Activated CD4-positive, alpha-beta T cell treated with anti-CD3 and anti-CD28 coated beads for 24 hours (primary cell): ENCODE results near the gene ADGRD1.

Experiments
- DNase-seq, 2 donors: peaks; one replicate each; pipeline ENCODE4 v3.0.0-alpha.2; 2020; ENCODE audit warnings: low read depth in 2 of 2

The ADGRD1 gene

DNA sequence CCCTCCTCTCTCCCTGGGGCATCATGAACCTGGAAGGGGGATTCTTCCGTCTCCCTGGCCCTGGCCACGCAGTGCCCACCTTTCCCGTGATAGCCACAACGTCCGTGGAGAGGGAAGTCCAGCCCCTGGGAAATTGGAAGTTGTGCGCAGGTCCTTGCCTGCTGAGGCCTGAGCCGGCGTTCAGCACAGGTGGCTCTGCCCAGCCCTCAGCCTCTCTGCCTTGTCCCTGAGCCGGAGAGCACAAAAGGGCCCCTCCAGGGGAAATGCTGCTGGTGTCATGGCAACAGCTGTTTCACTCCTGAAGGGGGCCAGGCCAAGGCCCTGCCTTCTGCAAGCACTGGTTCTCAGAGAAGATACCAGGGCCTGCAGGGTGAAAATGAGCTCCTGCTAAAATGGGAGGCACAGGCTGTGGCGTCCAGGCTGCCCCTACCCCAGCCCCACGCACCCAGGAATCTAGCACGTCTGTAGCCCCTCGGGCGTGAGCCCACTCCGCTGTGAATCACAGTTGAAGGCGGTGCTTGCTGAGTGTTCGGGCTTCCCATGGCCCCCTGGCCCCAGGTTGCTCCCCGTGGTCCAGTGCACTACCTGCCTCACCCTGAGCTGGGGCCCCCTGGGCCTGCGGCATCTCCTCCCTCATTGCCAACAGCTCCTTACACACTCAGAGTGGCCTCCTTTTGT, 149.4 kb downstream of the ADGRD1 start:
- DNase-seq, result no peak

DNA sequence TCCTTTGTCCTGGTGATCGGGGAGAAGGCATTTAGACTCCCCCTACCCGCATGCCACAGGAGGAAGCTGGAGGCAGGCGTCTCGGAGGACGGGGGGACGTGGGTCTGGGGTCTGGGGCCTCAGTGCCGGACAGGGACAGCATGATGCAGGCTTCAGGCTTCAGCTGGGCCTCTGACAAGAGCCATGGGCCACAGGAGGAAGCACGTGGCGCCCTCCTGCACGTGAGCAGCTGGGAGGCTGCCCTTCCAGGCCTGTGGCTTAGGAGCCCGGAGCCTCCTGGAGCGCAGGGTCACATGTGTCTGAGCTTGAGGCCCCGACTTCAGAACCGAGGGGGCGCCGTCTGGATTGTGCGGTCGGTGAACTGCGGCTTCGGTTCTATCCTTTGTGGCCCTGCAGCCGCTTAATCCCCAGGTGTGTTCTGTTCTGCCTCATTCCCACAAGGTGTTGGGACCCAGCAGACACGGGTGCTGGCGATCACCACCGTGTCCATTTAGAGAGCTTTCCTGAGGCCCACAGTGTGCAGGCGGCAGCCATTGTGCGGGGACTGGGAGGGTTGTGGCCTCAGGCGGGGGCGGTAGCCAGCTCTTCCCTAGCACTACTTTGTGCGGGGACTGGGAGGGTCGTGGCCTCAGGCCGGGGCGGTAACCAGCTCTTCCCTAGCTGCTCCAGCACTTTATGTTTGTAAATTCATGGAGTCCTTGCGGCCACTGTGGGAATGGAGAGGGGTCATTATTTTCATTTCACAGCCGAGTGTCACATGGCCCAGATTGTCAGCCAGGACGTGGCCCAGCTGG, 150.2 kb downstream of the ADGRD1 start:
- DNase-seq, result no peak

DNA sequence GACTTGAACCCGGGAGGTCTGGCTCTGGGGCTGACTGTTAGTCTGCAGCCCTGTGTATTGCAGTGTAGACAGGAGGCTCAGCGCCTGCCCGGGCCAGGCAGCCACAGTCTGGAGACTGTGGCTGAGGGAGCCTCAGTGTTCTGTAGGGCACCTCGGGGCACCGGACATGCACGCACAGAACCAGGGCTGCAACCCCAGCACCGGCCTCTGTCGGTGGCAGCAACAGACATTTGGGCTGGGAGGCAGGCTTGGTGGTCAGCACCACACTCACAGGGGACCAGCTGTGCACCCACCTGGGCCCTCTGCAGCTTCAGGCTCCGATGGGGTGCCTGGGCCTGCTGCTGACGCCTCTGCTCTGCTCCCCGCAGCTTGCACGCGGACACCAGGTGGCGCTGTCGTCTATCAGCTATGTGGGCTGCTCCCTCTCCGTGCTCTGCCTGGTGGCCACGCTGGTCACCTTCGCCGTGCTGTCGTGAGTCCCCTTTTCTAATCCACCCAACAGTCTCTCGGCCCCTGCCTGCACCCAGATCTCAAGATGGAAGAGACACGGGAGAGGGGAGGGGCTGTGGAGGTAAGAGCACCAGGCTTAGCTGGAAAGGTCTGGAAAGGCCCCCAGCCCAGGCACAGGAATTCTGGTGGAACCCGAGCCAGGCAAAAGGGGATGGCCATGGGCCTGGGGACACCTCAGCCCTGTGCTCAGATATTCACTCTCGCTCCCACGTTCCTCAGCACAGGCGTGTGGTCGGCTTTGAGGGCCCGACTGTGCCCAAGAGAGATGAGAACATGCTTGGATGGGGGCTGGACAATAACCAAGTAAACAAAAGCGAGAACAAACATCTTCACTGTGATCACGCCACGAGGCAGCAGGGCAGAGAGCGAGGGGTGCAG, 151.0 kb downstream of the ADGRD1 start:
- peak; percentile 80 to 84 for DNase-seq

DNA sequence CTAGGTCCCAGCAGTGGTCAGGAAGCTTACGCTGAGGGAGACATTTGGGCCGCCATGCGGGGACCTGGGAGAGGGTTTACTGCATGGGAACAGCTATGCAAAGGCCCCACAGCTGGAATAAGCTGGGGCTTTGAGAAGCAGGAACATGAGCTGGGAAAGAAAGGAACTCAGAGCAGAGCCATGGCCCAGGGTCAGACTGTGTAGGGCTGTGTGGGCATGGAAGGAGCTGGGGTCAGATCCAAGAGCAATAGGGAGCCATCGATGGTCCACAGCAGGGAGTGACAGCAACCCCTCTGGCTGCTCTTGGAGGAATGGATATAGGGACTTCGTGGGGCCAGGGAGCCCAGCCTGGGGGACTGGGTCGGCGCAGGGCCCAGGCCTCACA, 151.6 kb downstream of the ADGRD1 start:
- DNase-seq, result no peak

DNA sequence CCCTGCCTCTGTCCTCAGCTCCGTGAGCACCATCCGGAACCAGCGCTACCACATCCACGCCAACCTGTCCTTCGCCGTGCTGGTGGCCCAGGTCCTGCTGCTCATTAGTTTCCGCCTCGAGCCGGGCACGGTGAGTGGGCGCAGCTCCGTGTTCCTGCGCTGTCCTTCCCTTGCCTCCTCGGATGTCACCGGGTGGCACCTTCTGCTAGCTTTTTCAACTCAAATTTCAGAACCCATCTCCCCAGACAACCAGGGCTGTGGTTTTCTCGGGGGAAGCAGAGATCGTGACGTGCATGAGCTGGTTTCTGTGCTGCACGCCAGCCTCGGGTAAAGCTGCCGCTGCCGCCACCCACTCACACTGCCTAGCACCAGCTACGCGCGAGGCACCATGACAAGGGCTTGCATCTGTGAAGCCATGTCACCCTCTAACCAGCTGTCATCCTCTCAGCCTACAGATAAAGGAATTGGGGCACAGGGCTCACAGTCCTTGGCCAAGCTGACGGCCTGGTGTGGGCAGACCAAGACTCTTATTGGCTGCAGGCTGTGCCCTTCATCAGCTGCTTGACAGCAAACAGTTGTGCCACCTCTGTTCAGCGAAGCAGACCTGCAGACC, 152.1 kb downstream of the ADGRD1 start:
- DNase-seq, result peak; percentile 43 to 49

DNA sequence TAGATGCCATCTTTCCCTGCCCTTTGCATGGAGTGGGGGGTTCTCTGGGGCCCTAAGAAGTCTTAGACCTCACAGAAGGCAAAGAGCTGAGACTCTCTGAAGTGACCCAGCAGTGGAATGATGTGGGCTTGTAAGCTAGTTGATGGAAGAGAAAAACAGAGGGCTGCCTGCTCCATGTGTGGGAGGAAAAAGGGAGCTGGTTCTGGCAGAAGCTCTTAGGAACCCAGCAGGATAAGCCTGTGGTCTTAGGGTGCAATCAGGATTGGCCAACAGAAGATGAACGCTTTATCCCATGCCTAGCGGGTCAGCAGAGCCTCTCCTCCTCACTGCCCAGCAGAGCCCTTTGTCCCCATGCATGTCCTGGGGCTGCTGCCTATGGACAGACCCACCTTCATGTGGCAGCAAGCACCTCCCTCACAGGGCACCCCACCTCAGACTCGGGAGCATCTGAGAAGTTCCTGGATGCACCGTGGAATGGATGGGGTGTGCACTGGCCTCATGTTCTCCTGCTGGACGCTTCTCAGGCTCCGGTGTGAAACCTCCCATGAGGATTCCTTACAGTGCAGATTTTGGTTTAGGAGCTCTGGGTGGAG, 152.7 kb downstream of the ADGRD1 start:
- no peak for DNase-seq

DNA sequence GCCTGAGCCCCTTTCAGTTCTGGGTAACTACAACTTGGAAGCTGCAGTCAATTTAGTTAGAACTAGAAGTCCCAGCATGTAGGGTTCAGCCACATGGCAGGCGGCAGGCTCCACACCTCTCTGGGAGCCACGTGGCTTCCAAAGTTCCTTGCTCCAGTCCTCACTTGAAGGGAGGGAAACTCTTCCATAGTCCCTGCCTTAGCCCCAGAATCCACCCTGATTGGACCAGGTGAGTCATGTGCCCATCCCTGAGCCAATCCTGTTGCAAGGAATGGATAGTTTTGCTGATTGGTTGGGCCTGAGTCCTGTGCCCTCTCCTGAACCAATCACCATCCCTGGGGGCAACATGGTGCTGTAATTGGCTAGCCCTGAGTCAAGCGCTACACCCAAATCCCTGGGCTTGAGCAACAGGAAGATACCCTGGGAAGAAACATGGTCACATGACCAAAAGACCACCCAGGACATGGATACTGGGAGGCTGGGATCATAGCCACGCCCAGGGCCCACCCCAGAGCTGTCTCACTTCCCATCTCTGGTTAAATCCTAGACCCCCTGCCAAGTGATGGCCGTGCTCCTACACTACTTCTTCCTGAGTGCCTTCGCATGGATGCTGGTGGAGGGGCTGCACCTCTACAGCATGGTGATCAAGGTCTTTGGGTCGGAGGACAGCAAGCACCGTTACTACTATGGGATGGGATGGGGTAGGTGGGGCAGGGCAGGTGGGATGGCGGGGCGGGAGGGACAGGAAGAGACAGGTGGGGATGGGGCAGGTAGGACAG, 154.7 kb downstream of the ADGRD1 start:
- DNase-seq, result no peak

DNA sequence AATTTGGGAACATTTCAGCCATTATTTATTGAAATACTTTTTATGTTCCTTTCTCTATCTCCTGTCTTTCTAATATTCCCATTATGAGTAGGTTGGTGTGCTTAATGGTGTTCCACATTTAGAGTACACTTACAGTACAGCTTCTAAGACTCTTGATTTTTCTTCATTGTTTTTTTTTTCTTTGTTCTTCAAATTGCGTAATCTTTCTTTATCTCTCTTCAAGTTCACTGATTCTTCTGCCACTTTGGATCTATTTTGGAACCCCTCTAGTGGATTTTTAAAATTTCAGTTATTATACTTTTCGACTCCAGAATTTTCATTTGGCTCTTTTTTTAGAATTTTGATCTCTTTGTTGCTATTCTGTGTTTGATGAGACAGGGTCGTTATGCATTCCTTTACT, 157.7 kb downstream of the ADGRD1 start:
- DNase-seq, result no peak

DNA sequence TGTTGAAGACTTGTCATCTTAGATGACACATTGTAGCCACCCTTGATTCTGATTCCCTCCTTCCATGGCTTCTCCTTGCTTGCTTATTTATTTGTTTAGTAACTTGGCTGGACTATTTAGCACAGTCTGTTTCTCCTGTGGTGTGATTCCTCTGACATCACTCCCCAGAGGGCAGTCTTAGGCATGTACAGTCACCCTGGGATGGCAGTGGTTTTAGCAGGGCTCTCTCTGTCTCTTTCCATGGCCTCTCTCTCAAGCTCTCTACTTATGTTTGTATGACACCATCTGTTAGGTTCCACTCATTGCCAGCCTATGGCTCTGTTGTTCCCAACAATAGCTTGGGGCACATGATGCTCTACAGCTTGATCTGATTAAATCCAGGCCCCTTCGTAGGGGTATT, 158.3 kb downstream of the ADGRD1 start:
- no peak for DNase-seq

DNA sequence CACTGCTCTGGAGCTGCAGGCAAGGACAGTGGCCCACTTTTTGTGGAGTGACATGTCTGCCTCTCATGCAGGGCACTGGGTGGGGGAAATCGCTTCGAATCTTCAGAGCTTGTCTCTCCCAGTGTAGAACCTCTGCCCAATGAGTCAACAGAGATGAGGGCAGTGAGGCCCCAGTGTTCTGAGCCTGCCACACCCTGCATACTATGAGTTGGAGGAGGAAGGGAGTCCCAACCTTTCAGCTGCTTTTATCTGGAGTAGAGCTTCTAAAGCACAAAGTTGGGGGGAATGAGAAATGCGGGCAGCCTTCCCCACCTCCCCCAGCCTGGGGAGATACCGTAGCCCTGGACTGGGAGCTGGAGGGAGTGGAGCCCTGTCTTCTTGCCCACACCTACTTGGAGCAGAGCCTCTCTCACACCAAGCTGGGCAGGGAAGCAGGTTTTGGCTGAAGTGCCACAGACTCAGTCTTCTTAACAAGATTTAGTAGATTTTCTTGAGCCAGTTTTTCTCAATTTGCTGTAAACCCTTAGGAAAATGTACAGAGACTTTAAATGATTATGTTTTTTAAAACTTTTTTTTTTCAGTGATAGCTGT, 159.1 kb downstream of the ADGRD1 start:
- no peak for DNase-seq

DNA sequence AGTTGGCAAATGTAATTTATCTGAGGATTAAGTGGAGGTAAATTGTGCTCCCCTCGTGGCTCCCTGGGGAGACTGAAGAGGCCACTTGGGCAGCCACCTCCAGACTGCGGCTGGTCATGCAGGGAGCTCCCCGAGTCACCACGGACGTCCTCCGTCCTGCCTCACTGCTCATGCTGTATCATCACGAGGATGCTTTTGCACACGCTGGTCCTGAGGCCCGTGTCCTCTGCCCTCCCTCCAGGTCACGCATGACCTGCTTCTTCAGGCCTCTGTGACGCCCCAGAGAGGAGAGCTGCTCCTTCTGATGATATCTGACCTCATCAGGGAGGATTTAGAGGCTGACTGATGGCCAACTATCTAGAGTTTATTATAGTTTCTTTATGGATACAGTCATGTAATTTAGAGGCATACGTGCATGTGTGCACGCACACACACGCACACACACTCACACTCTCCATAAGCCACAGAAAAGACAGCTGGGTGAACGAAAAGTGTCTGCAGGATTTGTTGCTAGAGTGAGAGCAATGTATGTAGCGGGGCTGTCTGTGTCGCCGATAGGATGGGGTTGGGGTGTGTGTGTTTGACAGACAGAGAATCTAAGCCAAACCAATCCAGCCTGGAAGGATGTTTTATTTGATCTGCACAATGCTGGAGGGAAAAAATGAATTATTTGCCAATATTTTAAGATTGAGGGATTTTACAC, 160.0 kb downstream of the ADGRD1 start:
- DNase-seq, result no peak

DNA sequence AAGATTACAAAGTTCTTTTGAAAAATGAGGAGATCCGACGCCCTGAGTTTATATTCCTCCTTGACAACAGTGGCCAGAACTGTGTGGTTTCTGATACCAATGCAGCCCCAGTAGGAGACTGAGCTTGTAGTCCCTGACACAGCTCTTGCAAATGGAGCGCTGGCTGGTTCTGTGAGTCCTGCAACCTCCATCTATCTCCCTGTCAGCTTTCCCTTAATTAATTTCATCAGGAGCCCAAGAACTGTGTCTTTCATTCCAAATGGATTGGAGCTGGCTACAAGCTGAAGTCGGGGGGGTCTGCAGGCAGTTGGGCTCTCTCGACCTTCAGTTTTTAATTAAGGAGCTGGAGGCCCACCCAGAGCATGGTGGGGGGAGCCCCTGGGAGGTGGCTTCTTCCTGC, 160.6 kb downstream of the ADGRD1 start:
- no peak for DNase-seq

DNA sequence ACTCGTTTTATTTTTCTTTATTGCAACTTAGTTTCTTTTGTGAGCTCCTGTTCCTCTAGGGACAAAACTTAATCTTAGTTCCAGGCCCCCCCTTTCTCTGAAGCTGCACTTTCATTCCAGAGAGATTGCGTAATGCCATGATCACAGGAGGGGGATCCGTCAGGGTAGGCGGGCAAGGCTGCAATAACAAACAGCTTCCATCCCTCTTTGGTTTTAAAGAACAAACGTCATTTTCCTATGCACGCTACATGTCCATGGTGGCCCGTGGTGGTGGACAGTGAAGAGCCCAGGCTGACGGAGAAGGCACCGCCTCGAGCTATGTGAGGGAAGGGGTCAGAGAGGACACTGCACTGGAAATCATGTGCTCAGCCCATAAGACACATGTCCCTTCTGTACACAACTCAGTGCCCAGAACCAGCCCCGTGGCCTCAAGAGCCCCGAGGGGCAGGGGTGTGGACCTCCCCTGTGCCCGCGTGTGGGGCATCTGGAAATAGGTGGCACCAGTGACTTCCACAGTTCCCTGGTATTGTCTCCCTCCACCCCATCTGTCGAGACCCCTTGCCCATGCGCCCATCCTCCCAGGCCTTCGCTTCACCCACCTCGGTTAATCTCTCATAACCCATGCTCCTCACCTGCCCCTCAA, 161.4 kb downstream of the ADGRD1 start:
- DNase-seq, result no peak

DNA sequence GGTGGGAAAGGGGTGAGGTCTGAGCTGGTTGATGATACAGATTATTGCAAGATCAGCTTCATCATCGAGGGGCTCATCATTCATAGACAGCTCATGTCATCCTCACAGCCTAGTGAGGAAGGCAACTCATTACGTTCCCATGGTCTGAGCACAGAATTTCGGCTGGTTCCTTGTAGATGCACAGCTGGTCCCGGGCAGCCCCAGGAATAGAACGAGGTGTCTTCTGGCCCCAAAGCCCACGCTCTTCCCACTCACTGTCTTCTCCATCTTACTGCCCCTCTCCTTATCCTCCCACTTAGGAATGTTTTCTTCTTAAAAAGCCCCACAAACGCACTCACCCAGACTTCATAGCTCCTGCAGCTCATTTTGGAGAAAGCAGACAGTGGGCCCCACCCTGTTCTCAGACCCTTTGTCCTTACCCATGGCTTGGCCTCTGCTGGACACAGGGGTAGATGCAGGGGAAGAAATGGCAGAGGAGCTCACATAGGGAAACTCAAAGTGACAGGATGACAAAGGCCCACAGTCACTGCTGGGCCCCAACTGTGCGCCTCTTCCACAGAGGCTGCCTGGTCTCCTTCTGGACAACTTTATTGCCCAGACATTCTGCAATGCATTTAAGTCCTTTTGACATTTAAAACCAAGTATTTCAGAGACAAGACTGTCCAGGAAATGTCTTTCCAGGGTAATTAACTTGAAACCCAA, 162.2 kb downstream of the ADGRD1 start:
- DNase-seq, result no peak

DNA sequence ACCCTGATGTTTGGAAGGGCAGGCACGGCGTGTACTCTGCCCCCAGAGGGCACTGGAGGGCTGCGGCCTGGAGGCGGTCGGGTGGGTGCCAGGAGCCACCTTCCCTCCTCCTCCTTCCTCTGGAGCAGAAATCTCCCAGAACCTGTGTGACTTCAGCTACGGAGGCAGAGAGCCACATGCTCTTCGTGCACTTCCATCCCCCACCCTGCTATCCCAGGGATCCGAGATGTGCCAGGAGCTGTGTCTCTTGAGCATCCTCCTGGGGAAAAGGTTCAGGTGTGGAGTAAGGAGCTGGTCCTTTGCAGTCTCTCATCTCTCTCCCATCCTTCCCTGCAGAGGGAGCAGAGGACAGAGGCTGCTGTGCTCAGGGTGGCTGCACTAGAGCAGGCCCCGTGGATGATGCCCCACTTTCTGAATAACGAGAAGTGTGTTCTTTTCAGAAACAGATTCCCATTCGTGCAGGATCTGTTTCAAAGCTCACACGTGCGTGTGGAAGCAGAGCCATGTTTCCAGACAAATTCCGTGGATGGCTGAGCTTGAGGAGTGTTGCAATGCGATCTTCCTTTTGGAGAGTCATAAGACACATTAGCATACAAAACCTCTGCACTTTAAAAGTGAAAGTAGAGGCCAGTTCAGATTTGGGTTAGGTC, 162.9 kb downstream of the ADGRD1 start:
- no peak for DNase-seq

DNA sequence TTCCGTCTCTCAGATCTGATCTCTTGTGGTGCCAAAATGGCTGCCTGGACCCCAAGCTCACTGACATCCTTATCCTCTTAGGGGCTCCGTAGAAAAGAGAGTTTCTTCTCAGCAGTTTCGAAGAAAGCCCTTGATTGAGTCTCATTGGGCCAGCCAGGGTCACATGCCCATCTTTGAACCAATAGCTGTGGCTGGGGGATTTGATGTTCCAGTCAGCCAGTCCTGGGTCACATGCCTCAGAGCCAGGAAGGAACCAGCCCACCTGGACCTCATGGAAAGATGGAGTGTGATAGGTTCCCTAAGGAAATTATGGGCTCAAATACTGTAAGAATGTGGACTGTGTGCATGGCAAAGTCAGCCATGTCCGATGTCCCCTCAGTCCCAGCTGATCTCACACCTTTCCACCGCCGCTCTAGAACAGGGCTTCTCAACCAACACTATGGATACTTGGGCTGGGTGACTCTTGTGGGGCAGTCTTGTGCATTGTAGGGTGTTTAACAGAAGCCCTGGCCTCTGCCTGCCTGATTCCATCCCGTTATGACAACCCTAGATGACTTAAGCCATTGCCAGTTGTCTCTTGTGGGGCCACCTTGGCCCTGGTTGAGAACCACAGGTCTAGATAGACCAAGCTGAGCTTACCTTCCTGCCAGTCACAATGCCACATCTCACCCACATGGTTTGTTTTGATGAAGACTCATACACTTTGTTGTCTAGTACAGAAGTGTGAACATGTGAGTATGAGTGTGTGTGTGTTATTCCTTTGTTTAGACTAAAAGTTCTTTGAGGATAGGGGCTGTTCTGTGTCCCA, 163.9 kb downstream of the ADGRD1 start:
- DNase-seq, result no peak

DNA sequence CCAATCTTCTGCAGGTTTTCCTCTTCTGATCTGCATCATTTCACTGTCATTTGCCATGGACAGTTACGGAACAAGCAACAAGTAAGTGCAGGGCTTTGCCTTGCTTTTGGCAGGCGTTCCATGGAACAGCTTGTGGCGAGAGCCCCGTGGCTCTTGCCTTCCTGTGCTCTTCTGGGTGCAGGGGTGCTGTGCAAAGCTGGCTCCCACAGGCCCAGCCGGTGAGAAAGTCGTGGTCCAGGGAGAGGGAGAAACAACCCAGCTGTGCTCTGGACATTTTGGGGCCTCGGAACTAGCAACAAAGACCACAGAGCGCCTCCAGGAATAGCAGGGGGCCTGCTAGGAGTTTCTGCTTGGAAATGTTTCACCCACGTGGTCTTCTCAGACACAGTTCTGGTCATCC, 164.7 kb downstream of the ADGRD1 start:
- DNase-seq, result no peak
